Measurements from ENCODE around the gene KCNJ11. TPM values are rescaled to one million over a fixed set of nuclear protein-coding genes. Genes with fewer than 3 reads are reported as not detected.

The KCNJ11 gene
- total RNA-seq, 1 experiment from 2014 or later = 0.11 TPM

- DNase-seq (ENCODE audit: low read depth) = no peak
Measured at GRCh38 chr11:17408641-17409040, 20.2 kb upstream of the KCNJ11 start.

- no peak for DNase-seq (ENCODE audit: low read depth)
Measured at GRCh38 chr11:17408026-17408425, 19.6 kb upstream of the KCNJ11 start.

DNA sequence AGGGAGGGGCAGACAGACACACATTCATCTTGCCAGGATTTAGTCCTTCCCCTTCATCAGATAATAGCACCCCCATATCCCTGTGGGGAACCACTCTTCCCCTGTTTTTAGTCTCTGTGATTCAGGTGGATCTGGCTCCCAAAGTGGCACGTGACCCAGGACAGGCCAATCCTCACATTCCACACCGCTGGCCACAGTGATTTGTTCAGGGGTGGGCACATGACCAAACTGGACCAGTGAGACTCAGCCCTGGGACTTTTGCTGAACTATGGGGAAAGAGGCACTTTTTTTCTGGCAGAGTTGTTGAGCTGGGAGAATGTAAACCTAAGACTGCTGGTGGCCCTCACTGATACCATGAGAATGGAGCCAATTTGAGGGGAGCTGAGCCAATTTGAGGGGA, 19.1 kb upstream of the KCNJ11 start:
- DNase-seq (ENCODE audit: low read depth) = no peak

DNA sequence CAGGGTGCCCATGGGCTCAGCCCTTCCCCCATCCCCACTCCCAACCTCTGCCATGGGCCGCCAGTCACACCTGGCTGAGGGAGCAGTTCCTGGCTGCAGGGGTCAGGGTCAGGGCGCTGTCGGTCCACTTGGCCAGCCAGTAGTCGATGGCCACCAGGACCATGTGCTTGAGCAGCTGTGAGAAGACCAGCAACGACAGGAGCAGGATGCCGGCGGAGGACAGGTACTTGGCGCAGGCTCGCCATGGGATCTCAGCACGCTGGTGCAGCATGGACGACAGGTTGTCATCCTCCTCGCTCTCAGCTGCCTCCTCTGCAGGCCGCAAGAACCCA, 18.3 kb upstream of the KCNJ11 start:
- DNase-seq (ENCODE audit: low read depth) = no peak

DNA sequence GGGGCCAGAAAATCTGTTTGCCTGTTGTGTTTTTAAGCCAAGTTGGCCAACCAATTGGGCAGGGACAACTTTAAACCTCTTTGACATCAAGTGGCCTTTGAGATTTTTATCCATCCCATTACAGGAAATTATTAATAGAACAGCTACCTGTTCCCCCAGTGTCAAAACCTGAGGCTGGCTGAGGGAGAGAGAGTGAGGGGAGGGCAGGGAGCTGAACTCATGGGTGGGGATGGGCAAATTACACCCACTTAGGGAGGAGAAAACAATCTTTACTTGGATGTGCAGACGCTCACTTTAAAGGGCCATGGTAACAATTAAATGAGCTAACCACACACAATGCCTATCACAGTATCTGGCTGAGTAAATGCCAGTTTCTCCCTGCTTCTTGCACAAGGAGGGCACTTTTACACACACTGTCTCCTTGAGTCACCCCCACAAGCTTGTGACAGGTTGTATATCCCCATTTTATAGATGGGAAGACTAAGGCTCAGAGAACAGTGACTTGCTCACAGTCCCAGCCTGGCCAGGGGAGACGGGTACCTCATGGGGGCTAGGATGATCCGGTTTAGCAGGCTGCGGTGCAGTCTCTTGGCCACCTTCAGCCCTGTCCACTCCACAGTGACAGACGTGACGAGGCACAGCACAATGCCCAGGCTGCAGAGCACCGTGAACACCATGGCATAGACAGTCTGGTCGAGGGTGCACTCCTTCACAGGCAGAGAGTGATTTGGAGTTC, 17.8 kb upstream of the KCNJ11 start:
- no peak for DNase-seq (ENCODE audit: low read depth)

- DNase-seq (ENCODE audit: low read depth) = peak; percentile 87
Measured at GRCh38 chr11:17405232-17406005, 17.0 kb upstream of the KCNJ11 start.

DNA sequence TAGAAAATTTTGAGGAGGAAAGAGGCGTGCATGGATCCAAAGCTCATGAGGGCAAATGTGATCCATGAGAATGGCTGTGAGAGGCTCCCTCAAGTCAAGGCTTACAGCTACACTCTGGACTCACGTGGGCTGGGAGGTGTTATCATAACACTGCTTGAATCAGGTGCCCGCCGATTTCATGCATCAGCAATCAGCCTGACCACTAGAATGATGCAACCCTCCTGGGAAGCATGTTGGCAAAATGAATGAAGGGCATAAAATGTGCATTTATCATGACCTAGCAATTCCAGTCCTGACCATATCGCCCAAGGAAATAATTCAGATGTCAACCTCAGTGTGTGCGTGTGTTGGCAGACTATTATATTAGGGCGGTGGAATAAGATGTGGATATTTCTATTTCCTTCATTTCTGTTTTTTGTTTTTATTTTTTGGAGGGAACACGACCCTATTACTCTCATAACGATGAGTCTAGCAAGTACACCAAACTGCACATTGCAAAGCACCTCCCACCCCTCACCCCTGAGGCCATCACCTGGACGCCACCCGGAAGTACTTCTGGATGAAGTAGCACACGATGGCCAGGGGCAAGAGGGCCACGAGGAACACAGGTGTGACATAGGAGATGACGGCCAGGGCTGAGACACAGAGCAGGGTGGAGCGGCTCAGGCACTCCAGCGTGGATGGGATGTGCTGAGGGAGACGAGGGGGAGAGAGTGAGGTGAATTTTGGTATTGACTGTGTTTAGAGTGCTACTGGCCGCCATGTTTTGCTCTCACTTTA, 15.7 kb upstream of the KCNJ11 start:
- DNase-seq (ENCODE audit: low read depth) = peak; percentile 64

GRCh38 chr11:17402486-17402885, 14.0 kb upstream of the KCNJ11 start:
- DNase-seq (ENCODE audit: low read depth) = no peak

DNA sequence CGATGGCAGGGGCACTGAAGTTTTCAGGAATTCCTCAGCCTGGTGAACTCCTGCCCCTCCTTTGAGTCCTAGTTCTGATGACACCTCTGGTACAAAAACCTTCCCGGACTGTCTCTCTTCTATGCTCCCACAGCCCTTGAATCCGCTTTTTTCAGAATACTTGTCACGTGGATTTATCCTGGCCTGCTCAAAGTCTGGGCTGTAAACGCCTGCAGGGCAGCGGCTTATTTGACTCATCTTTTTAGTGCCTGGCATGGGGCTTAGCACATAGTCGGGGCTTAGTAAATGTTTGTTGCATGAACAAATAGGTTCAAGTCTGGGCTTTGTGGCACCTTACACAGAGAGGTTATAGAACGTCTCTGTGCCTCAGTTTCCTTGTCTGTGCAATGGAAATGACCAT, 13.4 kb upstream of the KCNJ11 start:
- DNase-seq (ENCODE audit: low read depth) = no peak

DNA sequence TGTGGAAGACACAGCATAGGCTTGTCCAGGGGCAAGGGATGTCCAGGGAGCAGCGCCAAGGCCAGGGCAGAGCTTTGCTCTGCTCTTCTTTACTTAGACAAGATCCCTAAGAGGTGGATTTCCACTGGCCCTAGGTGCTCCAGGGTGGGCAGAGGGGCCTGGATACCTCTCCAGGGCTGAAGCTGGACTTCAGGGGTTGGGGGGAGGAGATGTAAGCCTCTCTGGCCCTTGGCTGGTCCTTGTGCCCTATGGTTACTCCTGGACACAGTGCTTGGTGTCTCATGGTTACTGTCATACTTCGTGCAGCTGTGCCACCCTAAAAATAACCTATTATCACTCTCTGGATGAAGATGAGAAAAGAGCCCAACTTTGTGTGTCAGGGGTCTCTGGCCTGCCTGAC, 12.9 kb upstream of the KCNJ11 start:
- no peak for DNase-seq (ENCODE audit: low read depth)

- DNase-seq (ENCODE audit: low read depth) = no peak
Measured at GRCh38 chr11:17400048-17400775, 11.8 kb upstream of the KCNJ11 start.

DNA sequence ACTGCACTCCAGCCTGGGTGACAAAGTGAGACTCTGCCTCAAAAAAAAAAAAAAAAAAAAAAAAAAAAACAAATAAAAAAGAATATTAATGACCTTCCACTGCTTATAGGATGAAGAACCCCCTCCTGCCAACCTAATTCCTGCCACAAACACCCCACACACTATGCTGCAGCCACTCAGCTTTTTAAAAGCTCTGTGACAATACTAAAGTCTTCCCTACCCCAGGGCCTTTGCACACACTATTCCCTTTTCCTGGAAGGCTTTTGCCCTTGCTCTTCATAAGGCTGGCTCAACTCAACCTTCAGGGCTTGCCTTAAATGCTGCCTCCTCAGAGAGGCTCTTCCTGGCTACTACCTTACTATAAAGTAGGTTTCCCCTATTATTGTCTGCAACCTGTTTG, 10.8 kb upstream of the KCNJ11 start:
- DNase-seq (ENCODE audit: low read depth) = no peak

GRCh38 chr11:17397311-17398002, 9.0 kb upstream of the KCNJ11 start:
- DNase-seq (ENCODE audit: low read depth) = no peak

DNA sequence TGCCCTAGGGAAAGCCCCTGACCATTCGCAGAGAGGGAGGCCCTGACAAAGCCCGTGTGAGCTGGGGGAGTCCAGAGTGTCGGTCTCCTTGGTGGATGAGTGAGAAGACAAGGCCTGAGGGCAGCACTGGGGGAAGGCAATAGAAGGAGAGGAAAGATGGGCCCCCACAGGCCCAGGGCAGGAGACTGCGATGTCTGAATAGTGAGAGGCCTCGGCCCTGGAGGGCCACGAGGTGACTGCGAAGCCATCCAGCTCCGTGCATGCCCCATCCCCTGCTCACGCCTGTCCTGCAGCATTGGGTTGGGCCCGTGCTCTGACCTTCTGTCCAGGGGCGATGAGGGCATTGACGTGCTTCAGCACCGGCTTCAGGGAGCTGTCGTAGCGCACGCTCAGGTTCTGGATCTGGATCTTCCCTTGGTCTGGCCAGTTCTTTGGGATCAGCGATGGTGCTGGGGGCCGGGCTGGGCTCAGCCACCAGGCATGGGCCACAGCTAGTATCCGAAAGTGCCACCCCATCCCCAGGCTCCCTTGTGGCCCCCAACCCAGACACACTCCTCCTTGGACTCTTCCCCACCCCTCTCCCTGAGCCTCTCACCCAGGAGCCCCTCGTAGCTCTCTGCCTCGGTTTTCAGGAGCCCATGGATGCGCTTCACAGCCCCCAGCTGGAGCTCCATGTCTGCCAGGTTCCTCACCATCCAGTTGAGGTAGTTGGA, 8.3 kb upstream of the KCNJ11 start:
- DNase-seq (ENCODE audit: low read depth) = no peak

DNA sequence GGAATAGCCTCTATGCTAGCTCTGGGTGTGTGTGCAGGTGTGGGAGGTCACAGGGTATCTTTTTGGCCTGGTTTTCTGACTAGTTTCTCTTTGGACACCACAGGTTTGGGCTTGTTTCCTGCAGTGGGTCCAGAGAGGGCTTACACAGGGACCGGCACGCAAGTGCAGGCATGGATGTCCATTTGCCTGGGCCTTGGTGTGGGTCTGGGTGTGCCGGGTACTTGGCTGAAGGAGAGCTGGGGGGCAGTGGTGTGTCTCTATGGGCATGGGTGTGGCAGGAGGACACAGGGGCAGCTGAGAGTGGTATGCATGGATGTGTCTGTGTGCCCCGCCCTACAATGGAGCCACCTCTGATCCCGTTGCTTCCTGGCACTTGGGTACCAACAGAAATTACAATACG, 7.5 kb upstream of the KCNJ11 start:
- no peak for DNase-seq (ENCODE audit: low read depth)

- no peak for DNase-seq (ENCODE audit: low read depth)
Measured at GRCh38 chr11:17395554-17395961, 7.1 kb upstream of the KCNJ11 start.

- DNase-seq (ENCODE audit: low read depth) = no peak
Measured at GRCh38 chr11:17394743-17395390, 6.4 kb upstream of the KCNJ11 start.

DNA sequence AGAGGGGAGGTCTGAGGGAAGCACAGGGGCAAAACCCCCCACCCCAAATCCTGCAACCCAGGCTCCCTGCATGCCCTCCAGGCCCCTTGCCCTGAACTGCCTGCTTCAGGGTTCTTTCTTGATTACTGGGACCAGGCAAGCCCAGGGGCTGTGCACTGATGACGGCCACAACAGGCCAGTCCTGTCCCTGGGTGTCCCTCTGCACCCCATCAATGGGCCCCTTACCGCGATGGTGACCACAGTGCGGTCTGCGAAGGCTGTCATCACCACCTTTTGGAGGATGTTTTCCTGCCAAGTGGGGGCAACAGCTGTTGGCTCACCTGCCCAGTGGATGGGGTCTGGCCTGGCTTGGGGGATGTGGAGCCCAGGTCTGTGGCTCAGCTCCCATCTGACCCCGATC, 5.0 kb upstream of the KCNJ11 start:
- no peak for DNase-seq (ENCODE audit: low read depth)

- no peak for DNase-seq (ENCODE audit: low read depth)
Measured at GRCh38 chr11:17392872-17393271, 4.4 kb upstream of the KCNJ11 start.
